GM18505 (cell line): ENCODE results near the gene CDC42EP1.
"Not testable (repeated sequence)": the region's sequence is repeated elsewhere in the genome, so short reads cannot be mapped to it uniquely, and the experiment has no call there.

Experiments used
- ATAC-seq: cut with Tn5 transposase; IDR thresholded peaks from one replicate; pipeline ENCODE4 v1.9.1; 2021; ENCODE audit not compliant: unreplicated experiment
- POLR2A ChIP-seq: IDR thresholded peaks from 4 replicates; pipeline ENCODE4 v1.6.1; 2011; ENCODE audit warnings: borderline replicate concordance; ENCODE audit not compliant: insufficient read depth, insufficient read length; ENCODE audit errors: extremely low read depth

The CDC42EP1 gene

GRCh38 chr22:37525073-37525745 is 35.1 kb upstream of the CDC42EP1 start:
- no peak for TF ChIP-seq POLR2A
- ATAC-seq: no peak

- no peak for ATAC-seq
Observed at GRCh38 chr22:37525746-37526350, 34.4 kb upstream of the CDC42EP1 start.

GRCh38 chr22:37526376-37526775 is 33.9 kb upstream of the CDC42EP1 start:
- no peak for ATAC-seq
- TF ChIP-seq POLR2A: no peak

More at GRCh38 chr22:37525746-37526350, 34.4 kb upstream of the CDC42EP1 start:
- TF ChIP-seq POLR2A: no peak

GRCh38 chr22:37527081-37527752 is 33.1 kb upstream of the CDC42EP1 start:
- ATAC-seq: not testable (repeated sequence)

GRCh38 chr22:37527952-37528351 is 32.3 kb upstream of the CDC42EP1 start:
- not testable (repeated sequence) for ATAC-seq

- no peak for ATAC-seq
- no peak for TF ChIP-seq POLR2A
Observed at GRCh38 chr22:37529652-37530345, 30.5 kb upstream of the CDC42EP1 start.

- no peak for ATAC-seq
- TF ChIP-seq POLR2A: no peak
Observed at GRCh38 chr22:37533995-37534394, 26.3 kb upstream of the CDC42EP1 start.

GRCh38 chr22:37534445-37534844 is 25.8 kb upstream of the CDC42EP1 start:
- no peak for TF ChIP-seq POLR2A
- no peak for ATAC-seq

- TF ChIP-seq POLR2A: no peak
- ATAC-seq: no peak
Observed at GRCh38 chr22:37535159-37535558, 25.1 kb upstream of the CDC42EP1 start.

- no peak for TF ChIP-seq POLR2A
- ATAC-seq: peak; percentile 55
Observed at GRCh38 chr22:37538590-37539357, 21.5 kb upstream of the CDC42EP1 start.

- not testable (repeated sequence) for ATAC-seq
Observed at GRCh38 chr22:37539790-37540189, 20.5 kb upstream of the CDC42EP1 start.

- not testable (repeated sequence) for ATAC-seq
Observed at GRCh38 chr22:37542416-37542815, 17.9 kb upstream of the CDC42EP1 start.

- ATAC-seq: no peak
- TF ChIP-seq POLR2A: no peak
Observed at GRCh38 chr22:37542959-37543358, 17.3 kb upstream of the CDC42EP1 start.

- ATAC-seq: no peak
Observed at GRCh38 chr22:37544955-37545702, 15.2 kb upstream of the CDC42EP1 start.

More at GRCh38 chr22:37544955-37545702, 15.2 kb upstream of the CDC42EP1 start:
- TF ChIP-seq POLR2A: no peak
